Testis (tissue), 2 donors: ENCODE results near the gene ZMIZ1.

Experiments
- CTCF ChIP-seq, 3 experiments: fragments of 450-650 bp in 2 of 3; fragments of 200-600 bp in 1 of 3; sonication (generic) in 1 of 3; IDR thresholded peaks; one replicate each; pipeline ENCODE4 v1.5.1; 2016 to 2019; ENCODE audit warnings: antibody characterized with exemption in 3 of 3, mild to moderate bottlenecking in 2 of 3, moderate library complexity in 1 of 3
- POLR2A ChIP-seq: fragments of 450-650 bp; IDR thresholded peaks from one replicate; pipeline ENCODE4 v1.6.1; 2017; ENCODE audit warnings: antibody characterized with exemption, mild to moderate bottlenecking, moderate library complexity

- TF ChIP-seq CTCF (IDR thresholded peaks at IDR 0.05) (no peak), POLR2A (no peak)
Observed at GRCh38 chr10:79188154-79188965, 119.6 kb downstream of the ZMIZ1 start.
